GM19035 (cell line): ENCODE results near the gene GP1BB.
"Not testable (repeated sequence)": the region's sequence is repeated elsewhere in the genome, so short reads cannot be mapped to it uniquely, and the experiment has no call there.

Experiments
- ATAC-seq: cut with Tn5 transposase; IDR thresholded peaks from one replicate; pipeline ENCODE4 v1.9.1; 2021; ENCODE audit not compliant: unreplicated experiment

Gene GP1BB

DNA sequence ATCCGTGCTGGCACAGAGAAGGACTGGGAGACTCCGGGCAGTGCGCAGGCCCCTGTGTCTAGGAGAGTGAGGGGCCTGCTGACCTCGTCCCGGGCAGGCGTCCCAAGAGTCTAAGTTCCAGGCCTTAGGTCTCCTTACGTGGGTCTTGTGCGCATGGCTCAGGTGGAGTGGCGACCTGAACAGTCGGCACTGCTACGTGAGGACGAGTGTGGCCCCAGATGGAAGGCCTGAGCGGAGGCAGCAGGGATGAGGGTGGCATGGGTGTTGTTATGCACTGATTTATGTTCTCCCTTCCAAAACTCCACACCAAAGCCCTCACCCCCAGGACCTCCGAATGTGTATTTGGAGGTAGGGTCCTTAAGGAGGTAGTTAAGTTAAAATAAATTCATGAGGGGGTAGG lies 29.8 kb upstream of the GP1BB start:
- ATAC-seq, result no peak

DNA sequence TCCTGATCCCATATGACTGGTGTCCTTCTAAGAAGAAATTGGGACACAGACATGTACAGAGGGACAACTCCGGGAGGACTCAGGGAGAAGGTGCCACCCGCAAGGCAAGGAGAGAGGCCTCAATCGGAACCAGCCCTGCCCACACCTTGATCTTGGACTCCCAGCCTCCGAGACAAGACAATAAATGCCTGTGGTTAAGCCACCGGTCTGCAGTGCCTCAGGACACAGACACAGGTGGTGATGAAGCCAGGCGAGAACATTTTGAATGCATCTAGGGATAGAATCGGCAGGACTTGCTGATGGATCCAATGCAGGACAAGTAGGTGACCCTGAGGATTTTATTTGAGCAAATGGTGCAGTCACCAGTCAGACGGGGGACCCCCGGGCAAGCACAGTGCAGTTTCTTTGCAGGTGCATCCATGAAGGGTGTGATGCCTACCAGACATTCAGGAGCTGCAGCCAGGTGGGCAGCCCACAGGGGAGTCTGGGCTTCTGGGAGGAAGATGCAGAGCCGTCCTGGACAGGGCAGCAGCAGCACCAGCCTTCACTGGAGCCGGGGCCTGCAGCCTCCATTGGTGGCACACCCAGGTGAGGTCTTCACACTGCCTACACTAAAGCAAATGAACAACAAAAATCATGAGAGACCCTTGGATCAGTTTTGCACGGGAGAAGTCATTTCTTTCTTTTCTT lies 29.2 kb upstream of the GP1BB start:
- ATAC-seq, result no peak

DNA sequence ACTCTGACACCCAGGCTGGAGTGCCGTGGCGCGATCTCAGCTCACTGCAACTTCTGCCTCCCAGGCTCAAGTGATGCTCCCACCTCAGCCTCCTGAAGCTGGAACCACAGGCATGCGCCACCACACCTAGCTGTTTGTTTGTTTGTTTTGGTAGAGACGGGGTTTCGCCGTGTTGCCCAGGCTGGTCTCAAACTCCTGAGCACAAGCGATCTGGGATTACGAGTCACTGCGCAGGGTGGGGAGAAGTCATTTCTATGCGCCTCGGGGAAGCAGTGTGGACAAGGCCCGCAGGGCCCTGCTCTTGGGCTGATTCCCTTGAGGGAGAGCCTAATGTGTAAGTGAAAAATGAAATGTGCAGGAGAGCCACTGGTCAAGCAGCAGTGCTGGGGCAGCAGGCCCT lies 28.6 kb upstream of the GP1BB start:
- ATAC-seq, result no peak

DNA sequence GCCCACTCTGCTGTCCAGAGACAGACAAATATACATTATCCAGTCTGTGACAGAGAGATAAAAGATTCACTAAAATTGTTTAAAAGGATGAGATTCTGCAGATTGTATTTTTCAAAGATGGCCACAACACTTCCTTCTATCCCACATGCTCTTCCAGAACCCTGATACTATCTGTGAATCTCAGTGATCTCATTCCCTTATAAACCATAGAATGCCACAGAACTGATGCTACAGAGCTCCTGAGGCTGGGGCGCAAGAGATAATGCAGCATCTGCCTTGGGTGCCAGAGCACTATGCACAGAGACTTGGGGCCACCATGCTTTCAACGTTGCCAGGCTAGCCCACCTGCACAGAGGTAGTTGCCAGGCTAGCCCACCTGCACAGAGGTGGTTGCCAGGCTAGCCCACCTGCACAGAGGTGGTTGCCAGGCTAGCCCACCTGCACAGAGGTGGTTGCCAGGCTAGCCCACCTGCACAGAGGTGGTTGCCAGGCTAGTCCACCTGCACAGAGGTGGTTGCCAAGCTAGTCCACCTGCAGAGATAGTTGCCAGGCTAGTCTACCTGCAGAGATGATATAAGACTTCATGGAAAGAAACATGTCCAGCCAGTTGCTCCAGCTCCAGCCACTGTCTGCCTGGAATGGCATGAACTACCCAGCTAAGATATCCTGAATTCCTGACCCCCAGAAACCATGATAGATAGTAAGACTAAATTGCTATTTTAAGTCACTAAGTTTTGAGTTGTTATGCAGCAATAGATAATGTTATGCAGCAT lies 26.6 kb upstream of the GP1BB start:
- ATAC-seq, result no peak

DNA sequence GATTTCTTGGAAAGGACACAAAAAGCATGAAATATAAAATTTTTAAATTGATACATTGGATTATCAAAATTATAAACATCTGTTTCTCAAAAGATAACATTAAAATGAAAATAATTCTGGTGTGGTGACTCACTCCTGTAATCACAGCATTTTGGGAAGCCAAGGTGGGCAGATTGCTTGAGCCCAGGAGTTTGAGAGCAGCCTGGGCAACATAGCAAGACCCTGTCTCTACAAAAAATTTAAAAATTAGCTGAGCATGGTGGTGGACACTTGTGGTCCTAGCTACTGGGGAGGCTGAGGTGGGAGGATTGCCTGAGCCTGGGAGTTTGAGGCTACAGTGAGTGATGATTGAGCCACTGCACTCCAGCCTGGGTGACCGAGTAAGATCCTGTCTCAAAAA lies 25.5 kb upstream of the GP1BB start:
- ATAC-seq, result not testable (repeated sequence)

DNA sequence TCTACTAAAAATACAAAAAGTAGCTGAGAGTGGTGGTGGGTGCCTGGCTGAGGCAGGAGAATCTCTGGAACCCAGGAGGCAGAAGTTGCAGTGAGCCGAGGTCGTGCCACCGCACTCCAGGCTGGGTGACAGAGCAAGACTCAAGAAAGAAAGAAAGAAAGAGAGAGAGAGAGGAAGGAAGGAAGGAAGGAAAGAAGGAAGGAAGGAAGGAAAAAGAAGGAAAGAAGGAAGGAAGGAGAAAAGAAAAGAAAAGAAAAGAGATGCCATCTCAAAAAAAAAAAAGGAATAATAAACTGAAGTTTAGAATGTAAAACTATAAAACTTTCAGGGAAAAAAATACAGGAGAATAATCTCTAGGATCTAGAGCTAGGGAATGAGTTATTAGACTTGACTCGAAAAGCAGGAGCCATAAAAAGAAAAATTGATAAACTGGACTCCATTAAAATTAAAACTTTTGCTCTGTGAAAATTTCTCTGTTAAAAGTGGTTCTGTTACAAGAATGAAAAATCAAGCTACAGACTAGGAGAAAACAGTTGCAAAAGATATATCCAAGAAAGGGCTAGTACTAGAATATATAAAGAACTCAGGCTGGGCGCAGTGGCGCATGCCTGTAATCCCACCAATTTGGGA lies 22.4 kb upstream of the GP1BB start:
- no peak for ATAC-seq

DNA sequence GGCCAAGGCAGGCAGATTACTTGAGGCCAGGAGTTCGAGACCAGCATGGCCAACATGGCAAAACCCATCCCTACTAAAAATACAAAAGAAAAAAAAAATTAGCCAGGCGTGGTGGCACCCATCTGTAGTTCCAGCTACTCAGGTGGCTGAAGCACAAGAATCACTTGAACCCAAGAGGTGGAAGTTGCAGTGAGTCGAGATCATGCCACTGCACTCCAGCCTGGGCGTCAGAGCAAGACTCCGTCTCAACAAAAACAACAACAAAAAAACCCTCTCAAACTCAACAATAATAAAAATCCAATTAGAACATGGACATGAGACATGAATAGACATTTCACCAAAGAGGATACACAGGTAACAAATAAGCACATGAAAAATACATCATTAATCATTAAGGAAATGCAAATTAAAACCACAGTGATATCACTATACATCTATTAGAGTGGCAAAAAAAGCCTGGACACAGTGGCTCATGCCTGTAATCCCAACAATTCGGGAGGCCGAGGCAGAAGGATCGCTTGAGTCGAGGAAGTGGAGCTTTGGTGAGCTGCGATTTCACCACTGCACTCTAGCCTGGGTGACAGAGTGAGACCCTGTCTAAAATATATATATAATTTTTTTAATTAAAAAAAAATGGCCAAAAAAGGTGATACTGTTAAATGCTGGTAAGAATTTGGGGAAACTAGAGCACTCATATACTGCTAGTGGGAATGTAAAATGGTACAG lies 21.8 kb upstream of the GP1BB start:
- ATAC-seq, result no peak

DNA sequence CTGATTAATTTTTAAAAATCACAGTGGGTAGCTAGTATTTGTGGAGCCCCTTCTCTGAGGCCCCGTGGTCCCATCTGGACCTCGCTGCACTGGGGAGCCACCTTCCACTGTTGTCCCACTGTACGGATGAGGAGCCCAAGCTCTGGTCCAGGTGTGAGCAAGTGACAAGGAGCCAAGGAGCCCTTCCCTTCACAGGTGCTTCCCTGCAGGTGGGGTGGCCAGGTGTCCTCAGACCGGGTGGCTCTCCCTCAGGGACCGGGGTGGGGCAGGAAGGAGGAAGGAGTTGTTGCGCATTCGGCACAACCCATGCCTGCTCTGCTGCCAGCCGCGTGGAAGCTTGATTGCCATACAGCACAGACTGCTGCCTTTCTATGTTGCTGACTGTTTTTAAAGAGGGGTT lies 19.5 kb upstream of the GP1BB start:
- ATAC-seq, result no peak

DNA sequence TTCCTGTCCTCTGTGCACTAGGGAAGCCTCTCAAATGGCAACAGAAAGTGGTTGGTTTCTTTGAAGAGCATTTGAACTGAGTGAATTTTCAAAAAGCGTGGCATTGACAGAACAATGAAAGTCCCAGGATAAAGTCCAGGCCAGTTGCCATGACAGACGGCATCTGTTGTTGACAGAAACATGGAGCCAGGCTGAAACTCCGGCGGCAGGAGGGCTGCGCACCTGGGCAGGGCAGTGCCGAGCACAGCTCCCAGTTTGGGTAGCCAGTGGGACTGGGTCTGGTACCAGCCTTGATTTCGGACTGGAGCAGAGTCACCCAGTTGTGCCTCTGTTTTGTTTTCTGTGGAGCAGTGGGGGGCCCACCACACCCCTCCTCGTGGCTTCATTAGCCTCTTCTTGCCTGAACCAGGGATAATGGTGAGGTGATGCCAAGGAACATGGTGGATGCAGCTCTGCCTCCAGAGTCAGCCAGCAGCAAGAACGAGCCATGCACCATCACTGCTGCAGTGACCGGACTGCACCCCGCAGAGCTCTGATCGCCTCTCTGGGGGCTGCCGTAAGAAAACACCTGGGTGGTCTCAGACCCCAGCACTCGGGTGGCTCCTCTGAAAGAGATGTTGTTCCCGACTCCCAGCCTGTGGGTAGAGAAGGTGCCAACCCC lies 18.9 kb upstream of the GP1BB start:
- ATAC-seq, result no peak

DNA sequence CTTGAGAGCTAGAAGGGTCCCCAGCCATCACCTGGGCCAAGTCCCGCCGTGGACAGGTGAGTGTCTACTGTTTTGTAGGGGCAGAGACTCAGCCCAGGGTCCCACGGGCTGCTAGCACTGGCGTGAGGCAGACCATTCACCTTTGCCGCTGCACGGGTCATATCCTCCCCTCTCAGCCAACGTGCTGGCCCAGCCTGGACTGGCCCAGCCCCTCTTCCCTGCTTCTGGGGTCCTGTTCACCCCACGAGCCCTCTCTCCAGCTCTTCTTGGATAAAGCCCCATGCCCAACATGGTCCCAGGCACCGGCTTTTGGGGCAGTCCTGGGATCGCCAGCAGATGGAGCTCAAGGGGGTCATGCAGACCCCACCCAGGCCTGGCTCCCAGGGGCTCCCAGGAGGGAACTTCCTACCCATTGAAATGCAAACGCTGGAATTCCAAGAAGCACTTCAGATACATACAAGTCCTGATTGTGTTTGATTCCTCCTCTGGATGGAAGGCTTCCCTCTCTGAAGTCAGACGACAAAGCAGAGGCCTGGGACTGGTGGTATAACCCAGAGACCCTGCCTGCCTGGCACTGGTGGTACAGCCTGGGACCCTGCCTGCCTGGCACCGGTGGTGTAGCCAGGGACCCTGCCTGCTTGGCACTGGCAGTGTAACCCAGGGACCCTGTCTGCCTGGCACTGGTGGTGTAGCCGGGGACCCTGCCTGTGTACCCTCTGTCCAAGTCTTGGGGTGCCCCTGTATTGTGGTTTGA lies 18.0 kb upstream of the GP1BB start:
- no peak for ATAC-seq

DNA sequence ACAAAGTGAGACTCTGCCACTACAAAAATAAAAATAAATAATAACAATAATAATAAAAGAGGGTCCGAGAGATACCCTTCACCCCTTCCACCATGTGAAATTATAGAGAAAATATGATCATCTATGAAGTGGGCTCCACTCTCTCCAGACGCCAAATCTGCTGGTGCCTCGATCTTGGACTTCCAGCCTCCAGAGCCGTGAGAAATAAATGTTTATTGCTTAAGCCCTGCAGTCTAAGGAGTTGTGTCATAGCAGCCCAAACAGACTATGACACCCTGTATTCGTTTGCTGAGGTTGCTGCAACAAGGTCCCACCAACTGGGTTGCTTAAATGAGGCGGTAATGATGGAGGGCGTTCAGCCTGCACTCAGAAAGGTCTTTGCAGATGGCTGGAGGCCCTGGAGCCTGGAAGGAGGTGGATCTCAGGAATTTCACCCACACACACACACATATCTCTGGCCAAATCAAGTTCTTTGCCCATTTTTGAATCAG lies 16.6 kb upstream of the GP1BB start:
- no peak for ATAC-seq

DNA sequence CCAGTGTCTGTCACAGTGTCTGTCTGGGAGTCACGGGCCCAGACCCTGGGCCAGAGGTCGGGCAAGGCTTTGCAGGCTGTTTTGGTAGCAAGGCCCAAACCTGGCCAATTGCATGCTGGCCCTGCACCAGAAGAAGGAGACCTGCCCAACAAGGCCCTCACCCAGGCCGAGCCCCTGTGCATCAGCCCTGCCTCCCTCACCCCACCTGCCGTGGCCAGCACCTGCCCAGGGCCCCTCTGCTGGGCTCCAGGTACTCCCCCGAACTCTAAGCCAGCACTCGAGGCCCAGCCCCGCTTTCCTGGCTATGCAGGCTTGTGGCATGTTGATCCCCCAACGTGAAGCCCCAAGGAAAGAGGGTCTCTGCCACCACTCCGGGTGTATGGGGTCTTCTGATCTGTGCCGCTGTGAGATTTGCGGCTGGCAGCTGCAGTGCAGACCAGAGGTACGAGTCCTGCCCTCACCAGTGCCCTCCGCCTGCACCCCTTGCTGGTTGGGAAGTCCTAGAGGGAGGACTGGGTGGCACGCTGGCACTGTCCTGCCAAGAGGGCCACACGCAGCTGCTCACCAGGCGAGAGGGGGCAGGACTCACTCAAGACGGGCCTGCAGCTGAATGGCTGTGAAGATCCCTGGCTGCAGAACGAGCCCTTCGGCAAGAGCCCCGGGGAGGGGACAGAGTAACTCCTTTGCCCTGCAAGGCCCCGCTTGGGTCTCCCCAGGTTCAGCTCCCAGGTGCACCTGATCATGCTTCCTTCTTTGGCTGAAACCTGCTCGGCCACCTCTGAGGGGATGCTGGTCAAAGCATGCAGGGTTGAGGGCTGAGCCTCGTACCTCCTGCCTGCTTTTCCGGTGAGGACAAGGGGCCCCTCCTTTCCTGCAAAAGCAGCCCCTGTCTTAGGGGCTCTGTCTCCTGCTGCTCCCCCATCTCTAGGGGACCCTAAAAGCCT lies 15.7 kb upstream of the GP1BB start:
- no peak for ATAC-seq

DNA sequence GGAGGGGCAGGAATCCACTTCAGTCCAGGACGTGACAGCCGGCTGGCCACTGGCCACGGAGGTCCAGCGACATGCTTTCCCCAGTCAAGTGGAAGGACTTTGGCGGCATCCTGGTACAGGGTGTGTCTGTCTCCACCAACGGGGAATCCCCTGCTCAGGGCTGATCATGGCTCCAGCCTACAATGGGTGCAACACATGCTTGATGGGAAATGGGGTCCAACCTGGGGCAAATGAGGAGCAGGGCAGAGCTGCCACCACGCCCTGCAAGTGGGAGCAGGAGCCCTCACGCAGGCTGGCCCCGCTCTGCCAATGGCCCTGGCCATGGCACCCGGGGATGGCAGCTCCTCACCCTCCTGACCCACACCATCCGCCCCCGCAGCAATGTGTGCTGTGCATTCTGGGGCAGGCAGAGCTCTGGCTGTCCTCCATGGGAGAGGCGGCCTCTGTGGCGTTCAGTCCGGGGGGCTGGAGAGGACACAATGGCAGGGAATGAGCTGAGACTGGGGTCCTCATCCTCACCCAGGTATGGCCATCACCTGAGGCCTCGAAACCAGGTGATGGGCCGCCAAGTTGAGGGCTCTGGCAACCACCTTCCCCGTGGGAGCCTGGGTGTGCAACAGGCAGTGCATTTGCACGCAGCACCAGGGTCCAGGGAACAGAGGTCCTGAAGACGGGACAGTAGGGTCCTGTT lies 14.9 kb upstream of the GP1BB start:
- no peak for ATAC-seq

DNA sequence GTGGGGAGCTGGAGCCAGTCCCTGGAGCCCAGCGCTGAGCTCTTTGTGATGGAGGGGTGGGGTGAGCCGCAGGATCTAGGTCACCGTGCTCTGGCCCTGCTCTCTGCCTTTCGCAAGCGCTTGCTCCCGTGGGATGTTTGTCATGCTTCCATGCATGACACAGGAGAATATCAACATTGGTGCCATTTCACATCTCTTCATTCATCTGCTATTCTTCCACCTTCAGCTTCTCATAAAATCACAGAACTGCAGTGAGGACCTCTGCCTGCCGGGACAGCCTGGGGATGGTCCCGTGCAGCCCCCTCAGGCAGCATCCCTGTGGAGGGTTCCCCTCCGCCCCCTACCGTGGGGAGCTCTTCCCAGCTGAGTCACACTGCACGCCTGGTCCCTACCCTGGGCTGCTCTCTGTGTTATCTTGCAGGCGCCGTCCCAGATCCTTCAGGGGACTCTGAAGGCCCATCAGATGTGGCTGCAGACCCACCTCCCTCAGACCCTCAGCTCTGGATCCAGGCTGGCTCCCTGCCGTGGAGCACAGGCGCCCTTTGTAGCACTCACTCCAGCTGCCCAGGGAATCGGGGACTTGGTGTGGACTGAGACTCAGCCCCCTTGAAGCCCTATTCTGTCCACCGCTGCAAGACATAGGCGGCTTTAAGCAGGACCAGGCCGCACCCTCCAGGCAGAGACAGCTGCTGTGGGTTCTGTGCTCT lies 14.1 kb upstream of the GP1BB start:
- ATAC-seq, result no peak

DNA sequence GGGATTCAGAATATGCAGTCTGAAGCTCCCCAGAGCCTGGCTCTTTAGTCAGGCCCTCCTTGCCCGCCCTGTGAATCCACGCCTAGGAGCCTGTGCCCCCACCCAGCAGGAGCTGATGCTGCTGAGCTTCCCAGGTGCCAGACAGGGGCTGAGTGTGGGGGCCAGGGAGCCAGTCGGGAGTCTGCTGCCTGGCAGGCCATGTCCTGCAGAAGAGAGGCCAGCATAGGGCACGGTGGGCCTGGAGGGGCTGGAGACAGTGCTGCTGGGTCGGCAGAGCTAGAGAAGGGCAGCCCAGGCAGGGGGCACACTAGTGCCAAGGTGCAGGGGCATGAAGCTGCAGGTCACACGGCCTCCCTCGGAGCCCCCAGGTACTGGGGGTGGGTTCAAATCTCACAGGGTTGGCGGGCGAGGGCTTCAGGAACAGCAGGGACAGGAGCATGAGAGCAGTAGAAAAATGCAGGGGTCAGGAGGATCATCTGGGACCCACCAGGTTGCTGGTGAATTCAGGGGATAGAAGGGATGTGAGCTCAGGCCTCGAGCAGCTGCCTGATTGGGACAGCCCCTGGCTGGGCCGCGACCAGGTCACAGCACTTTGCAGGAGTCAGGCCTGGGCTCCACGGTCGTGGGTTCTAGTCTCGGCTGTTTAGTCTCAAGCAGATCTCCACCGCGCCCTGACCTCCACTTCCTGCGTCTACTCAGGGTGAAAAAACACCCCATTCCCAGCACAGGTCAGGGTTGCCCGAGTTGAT lies 13.1 kb upstream of the GP1BB start:
- no peak for ATAC-seq

DNA sequence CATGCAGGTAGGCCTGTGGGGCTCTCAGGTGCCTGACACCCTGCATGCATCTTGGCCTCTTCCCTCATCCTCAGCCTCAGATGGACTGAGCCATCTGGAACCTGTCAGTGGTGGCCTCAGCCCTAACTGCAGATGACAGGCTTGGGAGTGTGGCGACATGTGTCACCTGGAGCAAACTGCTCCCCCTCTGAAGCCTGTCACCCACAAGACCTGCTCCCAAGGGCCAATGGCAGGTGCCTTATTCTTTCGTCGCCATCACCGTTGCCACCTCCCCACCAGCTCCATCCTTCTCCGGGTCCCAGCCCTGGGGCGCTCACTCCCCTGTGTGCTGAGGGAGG lies 12.6 kb upstream of the GP1BB start:
- no peak for ATAC-seq

DNA sequence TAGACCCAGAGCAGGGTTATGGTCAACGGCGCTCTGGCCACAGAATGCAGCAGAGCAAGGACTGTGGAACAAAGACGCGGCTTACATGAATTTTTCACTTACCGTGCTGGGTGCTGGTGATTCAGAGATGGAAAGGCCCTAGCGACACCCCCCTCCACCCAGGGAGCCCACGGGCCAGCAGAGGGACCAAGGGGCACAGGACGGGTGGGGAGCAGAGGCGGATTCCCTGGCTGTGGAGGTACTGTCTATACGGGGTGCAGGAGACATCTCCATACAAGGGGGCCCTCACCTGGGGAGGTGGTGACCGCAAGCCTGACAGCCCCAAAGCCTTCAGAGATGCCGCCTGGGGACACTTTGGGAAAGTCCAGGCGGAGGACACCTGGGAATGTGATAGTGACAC lies 10.1 kb upstream of the GP1BB start:
- no peak for ATAC-seq
